KMS-11 (cell line): ENCODE measurements around the gene ELP5.

ENCODE experiments used
- H2AFZ ChIP-seq: fragments of 200-600 bp; sonication (generic); 2 replicates; pipeline ENCODE4 v1.6.1; 2016; ENCODE audit warnings: antibody characterized with exemption, mixed run types, low read depth
- H3K27ac ChIP-seq: fragments of 200-600 bp; sonication (generic); 2 replicates; pipeline ENCODE4 v1.6.1; 2016; ENCODE audit warnings: mild to moderate bottlenecking, mixed run types
- H3K27me3 ChIP-seq: fragments of 200-600 bp; sonication (generic); 2 replicates; pipeline ENCODE4 v1.6.1; 2017; ENCODE audit warnings: mild to moderate bottlenecking, low read depth, mixed run types, moderate library complexity; ENCODE audit not compliant: insufficient read depth
- H3K36me3 ChIP-seq: fragments of 200-600 bp; sonication (generic); 2 replicates; pipeline ENCODE4 v1.6.1; 2017; ENCODE audit warnings: mild to moderate bottlenecking, mixed run types; ENCODE audit not compliant: insufficient read depth
- H3K4me1 ChIP-seq: fragments of 200-600 bp; sonication (generic); 2 replicates; pipeline ENCODE4 v1.6.1; 2016; ENCODE audit warnings: mild to moderate bottlenecking, low read depth, mixed run types; ENCODE audit not compliant: poor library complexity, severe bottlenecking
- H3K4me2 ChIP-seq: fragments of 200-600 bp; sonication (generic); 2 replicates; pipeline ENCODE4 v1.7.0; 2016; ENCODE audit warnings: mild to moderate bottlenecking, mixed run types
- H3K4me3 ChIP-seq: fragments of 200-600 bp; sonication (generic); IDR thresholded peaks from 2 replicates; pipeline ENCODE4 v1.6.1; 2017; ENCODE audit warnings: low read depth, low read length, mixed read lengths; ENCODE audit not compliant: insufficient read depth
- H3K79me2 ChIP-seq: fragments of 200-600 bp; sonication (generic); 2 replicates; pipeline ENCODE4 v1.6.1; 2016; ENCODE audit warnings: low read depth, mixed run types; ENCODE audit not compliant: insufficient read depth
- H3K9ac ChIP-seq: fragments of 200-600 bp; sonication (generic); 2 replicates; pipeline ENCODE4 v1.6.1; 2016; ENCODE audit warnings: mild to moderate bottlenecking, mixed run types
- H4K20me1 ChIP-seq: fragments of 200-600 bp; sonication (generic); 2 replicates; pipeline ENCODE4 v1.6.1; 2016; ENCODE audit warnings: mild to moderate bottlenecking, mixed run types; ENCODE audit not compliant: insufficient read depth
- TF ChIP-seq, protein P1 (sequence below): fragments of 200-600 bp; sonication (generic); conservative IDR thresholded peaks from 2 replicates; pipeline ENCODE4 v1.6.1; 2017; ENCODE audit warnings: low read depth, mild to moderate bottlenecking, antibody characterized with exemption, low read length, moderate library complexity, mixed read lengths

Gene ELP5

GRCh38 chr17:7252176-7253043, at the start of gene ELP5:
ELP5 (plus strand) TSS chr17:7252215; CDS start chr17:7252551, 336 bp downstream.
- Histone ChIP-seq H3K27me3 (no peaks in the 10 kb centered on the region), H3K79me2 (no peaks in the 10 kb centered on the region), H3K36me3 (no peaks in the 10 kb centered on the region), H3K4me3 (no peak within 1 kb of the TSS), H3K4me2 (peak within 1 kb of the TSS; percentile 39; the same call in 1 of the 2 replicates), H2AFZ (peak within 1 kb of the TSS; percentile 38; the same call in 1 of the 2 replicates), H3K4me1 (no peaks in the 10 kb centered on the region), H3K9ac (peak within 1 kb of the TSS; percentile 70), H4K20me1 (no peaks in the 10 kb centered on the region), H3K27ac (peak within 1 kb of the TSS; percentile 73)
- TF ChIP-seq, protein P1, sequence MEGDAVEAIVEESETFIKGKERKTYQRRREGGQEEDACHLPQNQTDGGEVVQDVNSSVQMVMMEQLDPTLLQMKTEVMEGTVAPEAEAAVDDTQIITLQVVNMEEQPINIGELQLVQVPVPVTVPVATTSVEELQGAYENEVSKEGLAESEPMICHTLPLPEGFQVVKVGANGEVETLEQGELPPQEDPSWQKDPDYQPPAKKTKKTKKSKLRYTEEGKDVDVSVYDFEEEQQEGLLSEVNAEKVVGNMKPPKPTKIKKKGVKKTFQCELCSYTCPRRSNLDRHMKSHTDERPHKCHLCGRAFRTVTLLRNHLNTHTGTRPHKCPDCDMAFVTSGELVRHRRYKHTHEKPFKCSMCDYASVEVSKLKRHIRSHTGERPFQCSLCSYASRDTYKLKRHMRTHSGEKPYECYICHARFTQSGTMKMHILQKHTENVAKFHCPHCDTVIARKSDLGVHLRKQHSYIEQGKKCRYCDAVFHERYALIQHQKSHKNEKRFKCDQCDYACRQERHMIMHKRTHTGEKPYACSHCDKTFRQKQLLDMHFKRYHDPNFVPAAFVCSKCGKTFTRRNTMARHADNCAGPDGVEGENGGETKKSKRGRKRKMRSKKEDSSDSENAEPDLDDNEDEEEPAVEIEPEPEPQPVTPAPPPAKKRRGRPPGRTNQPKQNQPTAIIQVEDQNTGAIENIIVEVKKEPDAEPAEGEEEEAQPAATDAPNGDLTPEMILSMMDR, result no peak

DNA sequence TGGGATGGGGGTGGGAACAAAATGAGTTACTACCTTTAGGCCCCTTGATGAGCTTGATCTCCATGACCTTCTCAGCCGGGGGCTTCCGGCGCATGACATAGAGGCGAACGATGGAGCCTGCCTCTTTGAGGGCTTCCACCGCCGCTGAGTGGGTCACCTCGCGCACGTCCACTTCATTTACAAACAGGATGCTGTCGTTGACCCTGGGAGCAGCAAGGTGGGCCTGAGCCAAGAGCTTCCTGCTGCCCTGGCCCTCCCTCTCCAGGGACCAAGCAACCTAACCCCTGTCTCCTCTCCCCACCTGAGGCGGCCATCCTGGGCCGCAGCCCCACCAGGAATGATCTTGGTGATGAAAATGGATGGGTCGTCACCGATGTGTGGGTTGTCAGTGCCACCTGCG, 48.6 kb upstream of the ELP5 start:
- Histone ChIP-seq H4K20me1 (no peaks in the 10 kb centered on the region), H3K4me3 (no peak overlapping the region), H2AFZ (no peak overlapping the region), H3K9ac (no peak overlapping the region), H3K27ac (no peak overlapping the region), H3K4me2 (no peak overlapping the region), H3K79me2 (no peaks in the 10 kb centered on the region), H3K4me1 (no peaks in the 10 kb centered on the region), H3K36me3 (no peaks in the 10 kb centered on the region), H3K27me3 (no peaks in the 10 kb centered on the region)
- TF ChIP-seq, protein P1, result no peak

DNA sequence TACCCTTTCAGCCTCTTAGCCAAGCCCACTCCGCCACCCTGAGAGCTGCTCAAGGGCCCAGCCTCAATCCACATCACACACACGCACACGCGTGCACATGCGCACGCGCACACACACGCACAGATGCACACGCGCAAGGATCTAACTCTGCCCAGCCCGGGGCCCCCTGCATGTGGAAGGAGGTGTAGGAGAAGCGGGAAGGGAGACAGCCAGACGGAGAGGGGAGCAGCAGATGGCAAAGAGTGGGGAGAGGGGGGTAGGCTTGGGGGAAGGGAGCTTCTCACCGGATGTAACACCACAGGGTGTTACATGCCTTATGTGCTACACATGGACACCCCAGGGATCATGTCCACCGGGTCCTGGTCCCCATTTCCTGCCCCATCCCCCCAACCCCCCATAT, 47.7 kb upstream of the ELP5 start:
- H3K36me3 ChIP-seq, result no peaks in the 10 kb centered on the region
- H3K27me3 ChIP-seq, result no peaks in the 10 kb centered on the region
- H3K4me2 ChIP-seq, result no peak overlapping the region
- no peaks in the 10 kb centered on the region for H3K4me1 ChIP-seq
- H3K9ac ChIP-seq, result no peak overlapping the region
- no peaks in the 10 kb centered on the region for H3K79me2 ChIP-seq
- H2AFZ ChIP-seq, result no peak overlapping the region
- no peak overlapping the region for H3K4me3 ChIP-seq
- no peaks in the 10 kb centered on the region for H4K20me1 ChIP-seq
- H3K27ac ChIP-seq, result no peak overlapping the region
- TF ChIP-seq, protein P1, result no peak

DNA sequence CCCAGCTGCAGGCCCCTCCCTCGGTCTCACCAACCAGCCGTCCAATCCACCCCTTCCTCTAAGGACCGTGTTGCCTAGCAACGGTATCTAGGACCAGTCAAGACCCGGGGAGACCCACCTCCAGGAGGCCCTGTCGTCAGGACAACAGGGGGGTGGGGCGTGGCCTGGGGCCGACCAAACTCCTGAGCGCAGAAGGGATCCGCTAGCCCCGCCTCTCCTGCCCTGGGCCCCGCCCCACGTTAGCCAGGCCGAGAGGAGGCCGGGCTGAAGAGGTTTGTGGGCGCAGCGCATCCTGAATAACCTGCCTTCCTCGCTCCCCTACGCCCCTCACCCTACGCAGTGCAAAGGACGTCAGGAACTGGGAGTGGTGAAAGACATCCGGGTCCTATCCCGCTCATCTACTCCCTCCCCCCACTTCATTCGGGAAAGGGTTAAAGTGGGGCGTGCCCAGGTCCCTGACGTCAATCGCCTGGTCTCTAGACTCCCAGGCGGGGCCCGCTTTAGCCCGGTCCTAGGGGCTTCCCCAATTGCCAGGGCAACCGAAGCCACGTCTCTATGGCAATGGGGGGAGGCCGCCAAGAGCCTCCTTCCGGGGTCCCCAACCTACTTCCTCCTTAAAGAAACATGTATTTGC, 47.1 kb upstream of the ELP5 start:
- Histone ChIP-seq H3K4me1 (no peaks in the 10 kb centered on the region), H3K36me3 (no peaks in the 10 kb centered on the region), H4K20me1 (no peaks in the 10 kb centered on the region), H3K27me3 (no peaks in the 10 kb centered on the region), H3K4me3 (no peak overlapping the region), H2AFZ (peak overlapping the region; percentile 30; the same call in 1 of the 2 replicates), H3K4me2 (peak overlapping the region; percentile 17; the same call in 1 of the 2 replicates), H3K9ac (no peak overlapping the region), H3K27ac (no peak overlapping the region), H3K79me2 (no peaks in the 10 kb centered on the region)
- TF ChIP-seq, protein P1, result no peak
